OCI-LY3 (cell line): ENCODE measurements around the gene OR10T2.
"Not testable (repeated sequence)": the region's sequence is repeated elsewhere in the genome, so short reads cannot be mapped to it uniquely, and the experiment has no call there.

Source experiments
- H2AFZ ChIP-seq: fragments of 200-600, 300-600 bp; shearing (Covaris generic); 2 replicates; pipeline ENCODE4 v1.6.0; 2014; ENCODE audit warnings: antibody characterized with exemption, low read depth, low read length
- H3K27ac ChIP-seq: fragments of 200-600, 300-600 bp; sonication (generic); 2 replicates; pipeline ENCODE4 v1.5.1; 2014; ENCODE audit warnings: mild to moderate bottlenecking, low read length, moderate library complexity, mixed read lengths
- H3K27me3 ChIP-seq: fragments of 200-600, 300-600 bp; sonication (generic); 2 replicates; pipeline ENCODE4 v1.6.1; 2014; ENCODE audit warnings: low read depth, low read length, mixed read lengths
- H3K36me3 ChIP-seq: fragments of 200-600, 300-600 bp; sonication (generic); replicated peaks from 2 replicates; pipeline ENCODE3; 2014; ENCODE audit warnings: low read depth, low read length, mixed read lengths
- H3K4me1 ChIP-seq: fragments of 300-600, 200-600 bp; sonication (generic); 2 replicates; pipeline ENCODE4 v1.6.1; 2014; ENCODE audit warnings: low read length, mixed read lengths
- H3K4me2 ChIP-seq: fragments of 200-600, 300-600 bp; sonication (generic); 2 replicates; pipeline ENCODE4 v1.6.1; 2014; ENCODE audit warnings: low read length, mixed read lengths
- H3K4me3 ChIP-seq: fragments of 300-600, 200-600 bp; sonication (generic); 2 replicates; pipeline ENCODE4 v1.5.1; 2014; ENCODE audit warnings: antibody characterized with exemption, mild to moderate bottlenecking, low read length, moderate library complexity
- H3K79me2 ChIP-seq: fragments of 300-600, 200-600 bp; shearing (Covaris generic); 2 replicates; pipeline ENCODE4 v1.6.1; 2014; ENCODE audit warnings: mild to moderate bottlenecking, low read length, mixed read lengths
- H3K9ac ChIP-seq: fragments of 300-600, 200-600 bp; shearing (Covaris generic); 2 replicates; pipeline ENCODE4 v1.6.0; 2014; ENCODE audit warnings: mild to moderate bottlenecking, low read length, moderate library complexity
- H3K9me3 ChIP-seq: fragments of 200-600, 300-600 bp; shearing (Covaris generic); 2 replicates; pipeline ENCODE4 v1.6.1; 2014; ENCODE audit warnings: low read length, mixed read lengths; ENCODE audit not compliant: insufficient read depth
- H4K20me1 ChIP-seq: fragments of 200-600, 300-600 bp; sonication (generic); 2 replicates; pipeline ENCODE4 v1.6.1; 2016; ENCODE audit warnings: low read length, mixed read lengths; ENCODE audit not compliant: insufficient read depth
- EZH2phosphoT487 ChIP-seq: fragments of 200-600 bp; shearing (Covaris generic); IDR thresholded peaks from 2 replicates; pipeline ENCODE4 v1.6.1; 2018; ENCODE audit warnings: antibody characterized with exemption, mixed run types, low read depth
- TF ChIP-seq, protein P1 (sequence below): fragments of 200-600, 300-600 bp; sonication (generic); IDR thresholded peaks from 2 replicates; pipeline ENCODE4 v1.5.1; 2014; ENCODE audit warnings: antibody characterized with exemption, low read length, low read depth

Gene OR10T2

DNA sequence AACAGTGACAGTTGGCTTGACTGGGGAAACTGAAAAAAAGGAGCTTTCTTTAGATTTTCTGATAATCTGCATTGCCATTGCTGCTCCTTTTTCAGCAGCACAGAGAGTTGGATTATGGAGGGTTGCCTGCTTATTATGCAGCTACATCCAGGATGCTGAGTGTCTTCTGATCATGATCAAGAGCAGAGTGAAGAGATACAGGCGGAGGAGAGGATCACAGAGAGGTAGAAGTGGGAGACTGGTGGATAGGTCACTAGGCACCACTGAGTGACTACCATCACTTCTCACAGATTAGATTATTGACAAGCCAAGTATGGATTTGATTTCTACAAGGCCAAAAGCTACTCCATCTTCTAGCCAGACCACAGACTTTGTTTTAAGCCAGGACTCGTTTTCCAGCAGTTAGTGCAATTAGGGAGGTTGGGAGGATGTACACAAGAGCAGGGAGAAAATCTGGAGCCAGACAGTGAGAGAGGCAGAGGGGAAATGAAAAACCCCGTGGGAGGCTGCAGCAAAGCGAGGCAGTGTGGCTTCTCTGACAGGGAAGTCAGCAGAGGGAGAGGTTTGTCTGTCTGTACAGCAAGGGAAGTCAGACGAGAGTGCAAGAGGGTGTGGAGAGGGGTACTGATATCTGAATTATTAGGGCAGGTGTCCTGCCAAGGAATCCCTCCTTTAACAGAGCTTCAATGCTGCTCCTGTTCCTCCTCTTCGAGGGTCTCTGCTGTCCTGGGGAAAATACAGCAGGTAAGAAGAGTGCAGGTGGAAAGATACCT is 45.8 kb downstream of the OR10T2 start, which contains the start of gene CD1E:
Gene CD1E (plus strand): TSS at position 592 of the 773 bp plus-strand sequence. CDS start 95 bp downstream, at position 687.
- Histone ChIP-seq H3K79me2 (no peaks in the 10 kb centered on the region), H3K4me2 (peak within 1 kb of the TSS; percentile 52)

DNA sequence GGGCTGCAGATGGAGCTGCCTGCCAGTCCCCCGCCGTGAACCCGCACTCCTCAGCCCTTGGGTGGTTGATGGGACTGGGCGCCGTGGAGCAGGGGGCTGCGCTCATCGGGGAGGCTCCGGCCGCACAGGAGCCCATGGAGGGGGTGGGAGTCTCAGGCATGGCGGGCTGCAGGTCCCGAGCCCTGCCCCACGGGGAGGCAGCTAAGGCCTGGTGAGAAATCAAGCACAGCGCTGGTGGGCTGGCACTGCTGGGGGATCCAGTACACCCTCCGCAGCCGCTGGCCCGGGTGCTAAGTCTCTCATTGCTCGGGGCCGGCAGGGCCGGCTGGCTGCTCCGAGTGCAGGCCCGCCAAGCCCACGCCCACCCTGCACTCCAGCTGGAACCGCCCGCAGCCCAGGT is 50.3 kb downstream of the OR10T2 start:
- not testable (repeated sequence) for H3K79me2 ChIP-seq, H3K9me3 ChIP-seq, H3K36me3 ChIP-seq, H3K4me2 ChIP-seq, H2AFZ ChIP-seq, H3K27ac ChIP-seq, H4K20me1 ChIP-seq, H3K9ac ChIP-seq, H3K4me3 ChIP-seq, H3K27me3 ChIP-seq
- H3K4me1 ChIP-seq = peaks cover 10% of the 10 kb centered on the region

More for the DNA sequence above, 45.8 kb downstream of the OR10T2 start, which contains the start of gene CD1E:
- Histone ChIP-seq H4K20me1 (no peaks in the 10 kb centered on the region), H3K4me1 (peaks cover 16% of the 10 kb centered on the region), H3K36me3 (no peaks in the 10 kb centered on the region), H3K27me3 (peaks cover 21% of the 10 kb centered on the region; the same call in 1 of the 2 replicates), H3K4me3 (peak within 1 kb of the TSS; percentile 20; the same call in 1 of the 2 replicates), H2AFZ (peak within 1 kb of the TSS; percentile 37; the same call in 1 of the 2 replicates), H3K27ac (no peak within 1 kb of the TSS), H3K9me3 (no peaks in the 10 kb centered on the region), H3K9ac (no peak within 1 kb of the TSS)
- no peak for TF ChIP-seq EZH2phosphoT487
- TF ChIP-seq, protein P1, sequence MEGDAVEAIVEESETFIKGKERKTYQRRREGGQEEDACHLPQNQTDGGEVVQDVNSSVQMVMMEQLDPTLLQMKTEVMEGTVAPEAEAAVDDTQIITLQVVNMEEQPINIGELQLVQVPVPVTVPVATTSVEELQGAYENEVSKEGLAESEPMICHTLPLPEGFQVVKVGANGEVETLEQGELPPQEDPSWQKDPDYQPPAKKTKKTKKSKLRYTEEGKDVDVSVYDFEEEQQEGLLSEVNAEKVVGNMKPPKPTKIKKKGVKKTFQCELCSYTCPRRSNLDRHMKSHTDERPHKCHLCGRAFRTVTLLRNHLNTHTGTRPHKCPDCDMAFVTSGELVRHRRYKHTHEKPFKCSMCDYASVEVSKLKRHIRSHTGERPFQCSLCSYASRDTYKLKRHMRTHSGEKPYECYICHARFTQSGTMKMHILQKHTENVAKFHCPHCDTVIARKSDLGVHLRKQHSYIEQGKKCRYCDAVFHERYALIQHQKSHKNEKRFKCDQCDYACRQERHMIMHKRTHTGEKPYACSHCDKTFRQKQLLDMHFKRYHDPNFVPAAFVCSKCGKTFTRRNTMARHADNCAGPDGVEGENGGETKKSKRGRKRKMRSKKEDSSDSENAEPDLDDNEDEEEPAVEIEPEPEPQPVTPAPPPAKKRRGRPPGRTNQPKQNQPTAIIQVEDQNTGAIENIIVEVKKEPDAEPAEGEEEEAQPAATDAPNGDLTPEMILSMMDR = peak; percentile 14; the same call in 1 of the 2 replicates
